GM18868 (cell line): ENCODE data around the gene NOVA1.
A peak's percentile ranks its signal among the peaks of the same experiment; 100 is the strongest.

Source experiments
- ATAC-seq: cut with Tn5 transposase; IDR thresholded peaks from one replicate; pipeline ENCODE4 v1.9.1; 2021; ENCODE audit warnings: mild to moderate bottlenecking, moderate library complexity; ENCODE audit not compliant: unreplicated experiment

NOVA1 gene

DNA sequence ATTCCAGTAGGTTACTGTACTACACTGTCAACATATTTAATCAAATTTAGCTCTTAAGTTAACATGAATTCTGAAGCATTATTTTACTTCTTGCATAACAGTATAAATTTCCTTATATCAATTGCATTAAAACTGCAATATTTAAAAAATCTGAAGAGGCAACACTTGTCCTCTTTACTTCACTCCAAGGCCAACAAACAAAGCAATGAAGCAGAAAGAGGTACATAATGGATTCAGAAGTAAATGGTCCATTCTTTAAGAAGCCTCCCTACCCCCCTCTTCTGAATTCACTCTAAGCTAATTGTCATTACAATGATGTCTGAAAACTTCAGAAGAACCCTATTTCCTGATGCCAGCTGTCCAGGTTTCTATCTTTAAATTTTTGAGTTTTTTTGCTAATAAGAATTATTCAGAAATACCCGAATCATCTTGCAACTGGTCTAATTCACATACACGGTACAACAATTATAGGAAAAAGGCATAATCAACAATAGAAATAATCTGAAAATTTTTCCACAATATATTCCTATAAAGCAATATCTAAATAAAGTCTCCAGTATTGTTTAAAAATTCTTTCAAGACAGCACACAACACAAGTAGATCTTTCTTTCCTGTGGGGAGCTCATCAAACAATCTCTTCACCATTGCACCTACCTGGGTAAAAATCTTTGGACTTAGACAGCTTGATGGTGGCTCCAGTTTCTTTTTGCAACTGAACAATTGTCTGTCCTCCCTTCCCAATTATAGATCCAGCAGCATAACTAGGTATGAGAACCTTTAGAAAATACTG, 2.9 kb downstream of the NOVA1 start:
- no peak for ATAC-seq

DNA sequence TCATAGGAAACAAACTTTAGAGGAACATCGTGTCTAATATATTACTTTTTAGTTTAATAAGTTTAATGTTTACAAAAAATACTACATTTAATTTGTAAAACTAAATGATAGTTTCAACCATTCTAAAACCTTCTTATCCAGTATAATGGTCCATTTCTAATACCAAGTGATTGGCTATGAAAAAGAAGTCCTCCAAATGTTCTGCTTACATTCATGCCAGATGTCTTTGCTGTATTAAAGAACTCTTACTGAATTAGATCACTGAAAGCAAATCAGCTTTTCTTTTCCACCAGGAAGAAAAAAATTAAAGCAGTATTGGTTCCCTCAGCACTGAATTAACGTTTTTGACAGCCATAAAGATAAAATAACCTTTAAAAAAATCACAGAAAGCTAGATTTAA, 3.7 kb downstream of the NOVA1 start:
- no peak for ATAC-seq

DNA sequence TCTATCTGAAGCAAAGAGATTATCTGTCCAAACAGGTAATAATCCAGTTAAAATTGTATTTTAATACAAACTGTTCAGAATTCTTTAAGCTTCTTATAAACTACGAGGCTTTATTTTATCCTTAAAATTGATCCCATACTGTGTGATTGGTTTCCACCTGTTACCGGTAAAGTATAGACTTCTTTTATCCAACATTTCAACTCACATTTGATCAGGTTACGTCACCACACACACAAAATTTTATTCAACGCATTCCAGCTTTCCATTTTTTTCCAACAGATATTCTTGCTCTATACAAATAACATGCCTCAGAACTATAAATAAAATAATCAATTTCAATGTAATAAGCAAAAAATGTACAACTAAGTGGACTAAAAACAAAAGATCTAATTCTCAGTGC, 4.5 kb downstream of the NOVA1 start:
- no peak for ATAC-seq

DNA sequence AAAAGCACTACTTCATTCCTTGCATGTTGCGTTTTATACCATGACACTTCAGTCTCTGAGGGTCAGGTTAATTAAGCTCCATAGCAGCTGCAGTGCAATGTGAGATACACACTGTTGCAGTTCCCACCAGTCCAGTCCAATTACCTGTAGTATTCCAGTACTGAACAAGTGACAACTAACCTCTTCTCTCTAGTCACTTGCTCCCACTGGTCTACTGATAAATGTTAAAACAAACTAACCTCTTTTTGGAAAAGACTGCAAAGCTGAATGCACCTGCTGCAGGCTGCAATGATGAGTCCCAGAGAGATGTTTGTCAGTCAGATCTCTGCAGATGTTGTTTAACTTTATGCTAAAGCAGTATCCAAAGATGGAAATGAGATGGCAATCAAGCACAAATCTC, 7.9 kb downstream of the NOVA1 start:
- ATAC-seq = no peak

DNA sequence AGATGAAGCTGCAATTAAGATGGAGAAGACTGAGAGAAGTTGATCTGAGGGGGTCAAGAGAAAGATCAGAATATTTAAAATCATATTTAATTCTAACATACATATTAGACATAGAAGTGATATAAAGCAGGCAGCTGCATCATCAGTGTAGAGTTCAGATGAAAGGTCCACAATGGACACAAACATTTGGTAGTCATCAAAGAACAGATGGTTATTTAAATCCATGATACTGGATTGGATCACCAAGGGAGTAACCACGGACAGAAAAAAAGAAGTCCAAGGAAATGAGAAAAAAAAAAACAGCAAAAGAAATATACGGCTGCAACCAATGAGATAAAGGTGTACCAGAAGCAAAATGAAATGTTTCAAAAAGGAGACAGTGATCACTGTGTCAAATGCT, 20.1 kb downstream of the NOVA1 start:
- ATAC-seq = no peak

DNA sequence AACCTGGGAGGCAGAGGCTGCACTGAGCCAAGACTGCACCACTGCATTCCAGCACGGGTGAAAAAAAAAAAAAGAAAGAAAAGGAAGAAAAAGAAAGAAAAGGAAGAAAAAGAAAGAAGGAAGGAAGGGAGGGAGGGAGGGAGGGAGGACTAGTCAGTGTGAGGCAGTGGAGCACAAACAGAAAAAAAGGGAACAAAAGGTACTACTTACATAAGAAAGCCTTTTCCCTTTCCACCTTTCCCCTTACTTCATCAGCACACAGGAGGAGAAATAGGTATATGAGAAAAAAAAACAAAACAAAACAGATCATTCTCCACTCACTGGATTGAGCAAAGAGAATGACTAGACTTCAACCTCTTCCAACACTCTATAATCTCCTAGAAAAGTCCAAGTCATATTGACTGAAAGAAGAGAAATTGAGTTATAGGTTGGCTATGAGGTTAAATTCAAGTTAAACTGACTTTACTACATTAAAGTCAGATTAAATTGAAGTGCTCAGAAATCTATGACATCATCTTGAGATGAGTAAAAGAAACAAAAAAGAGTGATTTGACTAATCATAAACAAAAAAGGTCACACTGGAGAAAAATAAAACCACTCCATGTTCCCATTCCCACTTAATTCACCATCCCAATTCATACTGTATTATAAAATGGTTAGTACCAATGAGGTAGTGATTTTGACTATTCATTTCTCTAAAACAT, 43.6 kb downstream of the NOVA1 start:
- ATAC-seq = no peak

DNA sequence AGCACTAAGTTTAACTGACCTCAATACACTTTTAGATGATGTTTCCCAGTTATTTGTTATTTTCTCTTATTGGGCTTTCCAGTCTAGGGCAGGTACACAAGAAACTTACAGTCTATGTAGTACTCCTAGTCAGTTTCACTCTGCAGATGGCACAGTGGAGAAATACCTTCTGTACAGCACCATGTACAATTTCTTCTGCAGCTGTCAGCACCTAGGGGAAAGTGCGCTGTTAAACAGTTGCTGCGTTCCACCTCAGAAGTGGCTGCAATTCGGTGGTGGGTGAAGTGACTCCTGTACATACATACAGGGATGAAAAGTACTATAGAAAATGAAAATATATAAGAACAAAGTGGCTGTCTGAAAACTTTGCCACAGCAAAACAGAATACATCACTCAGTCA, 48.3 kb downstream of the NOVA1 start:
- no peak for ATAC-seq

DNA sequence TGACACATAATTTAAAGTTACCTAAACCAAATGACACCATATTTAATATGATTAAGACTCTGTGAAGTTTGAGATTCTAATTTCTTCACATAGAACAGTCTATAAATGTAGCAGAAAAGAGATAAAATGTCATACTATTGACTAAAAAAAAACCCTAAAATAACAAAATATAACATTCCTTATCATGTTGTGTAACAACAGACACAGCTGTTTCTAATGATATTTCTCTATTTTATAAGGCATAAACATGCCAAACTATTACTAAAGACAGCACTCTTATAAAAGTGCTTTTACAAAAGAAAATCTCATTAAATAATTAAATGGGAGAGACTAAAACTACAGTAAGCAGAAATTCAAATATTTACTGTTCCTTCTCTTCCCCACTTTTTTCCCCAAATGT, 49.4 kb downstream of the NOVA1 start:
- ATAC-seq = no peak

DNA sequence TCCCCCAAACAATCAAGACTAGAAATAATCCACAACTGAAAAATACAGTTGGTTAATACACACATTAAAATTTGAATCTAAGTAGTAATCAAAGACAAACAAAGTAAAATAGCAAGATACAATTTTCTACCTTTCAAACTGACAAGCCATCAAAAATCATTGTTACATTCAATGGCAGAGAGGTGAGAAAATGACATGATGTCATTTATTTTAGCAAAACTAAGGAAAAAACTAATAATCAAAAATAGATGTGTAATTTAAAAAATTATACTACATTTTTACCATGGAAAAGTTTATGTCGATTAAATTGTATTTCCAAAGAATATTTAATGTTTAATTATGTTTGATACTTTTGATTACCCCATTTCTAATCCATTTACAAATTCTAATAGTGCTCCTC, 59.7 kb downstream of the NOVA1 start:
- no peak for ATAC-seq

DNA sequence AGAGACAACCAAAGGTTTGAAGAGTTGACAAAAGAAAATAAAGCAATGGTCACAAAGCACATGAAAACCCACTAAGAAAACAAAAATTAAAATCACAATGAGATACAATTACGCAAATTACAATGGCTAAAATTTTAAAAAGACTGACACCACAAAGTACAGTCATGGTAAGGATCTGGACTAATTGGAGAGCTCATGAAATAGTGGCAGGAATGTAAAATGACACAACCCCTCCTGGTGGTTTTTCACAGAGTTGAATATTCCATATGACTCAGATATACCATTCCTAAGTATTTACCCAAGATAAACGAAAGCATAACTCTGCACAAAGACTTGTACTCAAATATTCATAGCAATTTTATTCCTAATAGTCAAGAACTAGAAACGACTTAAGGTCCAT, 65.9 kb downstream of the NOVA1 start:
- no peak for ATAC-seq

DNA sequence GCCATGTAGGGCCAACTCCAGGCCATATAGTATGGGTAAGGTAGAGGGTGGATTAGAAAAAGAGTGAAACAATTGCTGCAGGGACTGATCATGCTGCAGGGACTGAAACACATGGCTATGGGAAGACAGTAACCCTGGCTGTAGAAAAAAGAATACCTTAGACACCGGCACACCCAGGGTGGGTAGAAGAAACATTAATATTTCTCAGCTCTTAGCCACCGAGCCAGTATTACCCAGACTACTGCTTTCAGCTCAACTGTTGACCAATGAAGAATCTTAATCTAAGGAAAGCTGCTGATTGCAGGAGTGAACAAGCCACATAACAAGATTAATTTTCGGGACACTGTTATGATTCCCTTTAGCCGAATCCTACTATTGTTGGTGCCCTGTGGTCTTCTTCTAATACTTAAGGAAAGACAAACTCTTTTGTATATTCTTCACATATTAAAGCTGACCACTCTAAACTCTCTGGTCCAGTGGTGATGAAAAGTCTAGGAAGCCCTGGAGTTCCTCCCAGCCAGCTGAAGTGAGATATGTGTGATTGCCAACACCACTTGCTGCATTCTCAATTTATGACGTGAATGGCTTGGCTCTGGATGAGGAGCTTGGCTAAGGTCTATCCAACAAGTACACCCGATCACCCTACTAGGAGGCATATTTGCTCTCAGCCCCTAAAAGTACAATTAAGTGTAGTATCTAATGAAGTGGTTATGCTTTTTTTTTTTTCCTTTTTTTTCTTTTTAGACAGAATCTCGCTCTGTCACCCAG, 69.2 kb downstream of the NOVA1 start:
- ATAC-seq = no peak

DNA sequence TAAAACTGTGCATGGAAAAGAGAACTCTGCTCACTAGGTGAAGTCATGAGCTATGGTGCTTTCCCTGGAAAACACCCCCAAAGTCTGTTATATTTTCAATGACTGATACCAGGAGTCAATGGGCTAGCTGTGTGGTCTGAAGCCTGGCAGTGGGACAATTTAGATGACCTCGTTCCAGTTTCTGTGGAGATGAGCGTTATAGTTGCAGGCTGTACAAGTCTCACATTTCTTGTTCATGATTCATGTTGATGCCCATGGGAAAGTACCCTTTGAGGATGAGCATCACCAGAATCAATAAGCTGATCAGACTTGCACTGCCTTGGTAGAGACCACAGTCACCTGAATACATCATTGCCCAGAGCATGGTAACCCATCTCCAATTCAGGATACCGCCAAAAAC, 70.7 kb downstream of the NOVA1 start:
- ATAC-seq = peak; percentile 74

DNA sequence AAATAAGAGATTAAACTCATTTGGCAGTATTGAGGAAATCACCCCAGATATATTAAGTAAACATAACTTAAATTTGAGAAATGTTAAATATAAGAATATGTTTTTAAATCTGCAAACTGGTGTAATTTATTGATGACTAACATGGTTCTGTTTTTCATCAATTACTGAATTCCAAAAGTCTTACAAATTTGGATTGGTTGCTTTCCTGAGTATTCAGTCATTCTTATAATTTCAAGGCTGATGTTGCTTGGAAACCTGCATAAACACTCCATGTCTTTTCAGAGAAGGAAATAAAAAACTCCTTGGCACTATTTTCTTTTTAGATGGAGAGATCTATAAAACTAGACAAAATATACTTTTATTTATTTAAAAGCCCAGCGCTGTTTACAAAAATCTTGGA, 71.7 kb downstream of the NOVA1 start:
- ATAC-seq = no peak

DNA sequence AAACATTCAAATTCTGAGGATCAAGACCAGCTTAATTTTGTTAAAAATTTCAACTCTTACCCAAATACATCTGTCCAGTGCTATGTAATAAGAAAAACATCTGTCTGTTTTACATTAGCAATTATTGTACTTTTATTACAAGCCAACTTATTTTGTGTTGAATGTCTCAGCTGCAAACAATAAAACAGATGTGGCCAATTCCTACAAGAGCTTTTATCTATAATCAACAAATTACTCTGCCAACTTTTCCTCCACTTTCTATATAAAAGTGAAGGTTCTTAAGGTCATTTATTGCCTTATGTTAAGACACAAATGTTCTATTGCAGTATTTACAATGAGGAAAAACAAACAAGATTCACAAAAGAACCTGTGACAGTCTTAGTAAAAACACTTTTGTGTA, 72.7 kb downstream of the NOVA1 start:
- ATAC-seq = no peak

DNA sequence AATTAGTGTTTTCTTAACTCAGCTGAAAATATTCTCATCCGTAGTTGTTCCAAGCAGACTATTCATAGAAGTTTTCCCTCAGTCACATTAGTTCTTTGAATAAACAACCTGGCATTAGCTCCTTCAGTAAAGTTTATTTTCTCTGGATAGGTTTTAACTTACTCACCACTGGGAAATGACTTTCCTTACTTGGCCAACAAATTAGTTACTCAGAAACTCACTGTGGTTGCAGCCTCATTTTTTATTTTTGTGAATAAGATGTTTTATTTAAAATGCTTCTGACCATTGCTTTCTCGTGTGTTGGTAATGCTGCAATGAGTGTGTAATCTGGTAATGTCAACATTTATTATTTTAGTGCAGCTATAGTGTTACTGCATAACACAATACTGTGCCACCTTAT, 74.9 kb downstream of the NOVA1 start:
- no peak for ATAC-seq

DNA sequence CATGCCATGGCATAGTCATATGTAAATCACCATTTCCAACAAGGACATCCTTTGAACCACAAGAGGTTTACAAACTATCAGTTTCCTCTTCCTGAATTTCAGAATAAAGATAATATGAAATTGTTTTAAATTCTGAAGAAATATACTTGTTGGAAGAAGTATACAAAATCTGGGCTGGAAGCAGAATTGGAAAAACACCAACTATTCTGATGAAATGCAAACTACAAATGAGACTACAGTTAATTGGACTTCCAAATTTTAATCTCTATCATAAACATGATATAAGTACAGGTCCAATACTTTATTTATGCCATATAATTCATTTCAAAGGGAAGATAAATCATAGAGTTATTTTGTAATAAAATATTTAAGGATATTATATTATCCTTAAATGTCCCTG, 80.1 kb downstream of the NOVA1 start:
- ATAC-seq = no peak

DNA sequence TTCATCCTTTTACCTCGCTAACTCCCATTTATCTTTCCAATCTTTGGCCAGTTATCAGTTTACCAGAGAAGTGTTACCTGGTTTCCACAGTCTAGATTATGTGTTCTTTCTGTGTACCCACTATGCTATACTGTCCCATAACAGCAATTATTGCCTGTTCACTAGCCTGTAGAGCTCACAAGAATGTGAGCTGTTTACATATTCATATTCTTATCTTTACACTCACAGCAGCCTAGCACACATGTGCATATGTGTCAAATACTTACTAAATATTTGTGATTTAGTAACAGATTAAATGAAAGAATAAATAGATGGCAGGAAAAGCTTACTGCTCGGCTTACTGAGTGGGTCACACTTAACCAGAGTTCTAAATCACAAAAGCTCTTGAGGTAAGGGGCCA, 97.8 kb downstream of the NOVA1 start:
- ATAC-seq = no peak

DNA sequence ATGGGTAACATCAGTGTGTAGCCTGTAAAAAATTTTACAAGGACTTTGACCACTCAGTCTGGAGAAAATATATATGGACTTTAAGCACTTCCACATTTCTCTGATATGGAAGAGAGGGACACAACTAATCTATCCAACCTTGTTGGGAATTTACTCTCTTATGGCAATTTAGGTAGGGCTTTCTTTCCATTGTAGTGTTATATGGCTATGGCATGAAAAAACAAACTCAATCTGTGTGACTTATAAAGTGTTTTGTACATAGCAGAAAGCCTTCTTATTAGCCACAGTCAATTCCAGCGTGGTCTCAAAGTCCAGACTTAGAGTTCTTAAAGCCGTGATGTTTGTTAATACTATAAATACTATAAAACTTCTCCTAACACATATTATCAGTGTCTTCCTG, 98.3 kb downstream of the NOVA1 start:
- no peak for ATAC-seq

DNA sequence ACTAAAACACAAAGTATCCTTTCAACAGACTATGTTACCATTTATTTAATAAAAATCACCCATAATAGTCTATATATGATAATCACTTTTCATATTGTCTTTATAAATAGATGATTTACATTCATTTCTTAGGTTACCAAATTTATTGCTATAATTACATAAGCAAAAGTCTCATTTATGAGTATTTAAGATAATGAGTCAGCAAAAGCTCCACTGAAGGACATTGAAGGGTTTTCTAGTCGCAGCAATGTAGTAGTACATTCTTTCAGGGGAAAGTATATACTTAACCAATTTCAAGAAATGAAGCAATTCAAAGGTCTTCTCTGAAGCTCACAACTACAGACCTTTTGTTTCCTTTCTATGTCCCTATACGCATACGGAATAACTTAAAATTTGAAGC, 110.9 kb downstream of the NOVA1 start:
- no peak for ATAC-seq

DNA sequence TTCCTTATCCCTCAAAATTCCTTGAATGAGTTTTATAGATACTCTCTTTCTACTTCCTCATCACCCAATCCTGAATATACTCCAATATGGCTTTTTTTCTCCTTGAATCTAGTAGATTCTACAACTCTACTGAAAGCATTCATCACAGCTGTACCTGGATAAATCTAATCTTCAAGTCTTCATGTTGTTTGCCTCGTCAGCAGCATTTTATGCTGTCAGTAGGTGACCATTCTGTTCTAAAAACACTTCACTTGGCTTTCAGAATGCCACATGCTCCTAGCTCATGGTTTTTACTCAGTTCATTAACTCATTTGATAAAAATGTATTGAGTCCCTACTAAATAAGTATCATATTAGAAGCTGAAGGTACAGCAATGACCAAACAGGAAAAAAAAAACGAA, 113.3 kb downstream of the NOVA1 start:
- ATAC-seq = no peak

DNA sequence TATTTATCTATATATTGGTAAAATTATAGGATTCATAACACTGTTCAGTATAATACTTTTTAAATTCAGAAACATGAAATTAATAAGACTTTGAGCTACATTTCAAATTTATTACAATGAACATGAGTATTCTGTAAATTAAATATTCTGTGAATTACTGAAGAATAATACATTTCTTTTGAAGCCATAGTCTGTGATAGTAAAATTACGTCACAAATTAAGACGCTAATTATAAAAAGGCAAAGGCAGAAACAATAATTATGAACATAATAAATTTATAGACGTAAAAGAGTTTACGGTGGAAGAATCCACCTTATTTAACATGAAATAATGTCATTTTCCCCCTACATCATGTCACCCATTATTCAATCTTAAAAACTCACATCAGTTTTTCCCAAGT, 118.9 kb downstream of the NOVA1 start:
- ATAC-seq = no peak

DNA sequence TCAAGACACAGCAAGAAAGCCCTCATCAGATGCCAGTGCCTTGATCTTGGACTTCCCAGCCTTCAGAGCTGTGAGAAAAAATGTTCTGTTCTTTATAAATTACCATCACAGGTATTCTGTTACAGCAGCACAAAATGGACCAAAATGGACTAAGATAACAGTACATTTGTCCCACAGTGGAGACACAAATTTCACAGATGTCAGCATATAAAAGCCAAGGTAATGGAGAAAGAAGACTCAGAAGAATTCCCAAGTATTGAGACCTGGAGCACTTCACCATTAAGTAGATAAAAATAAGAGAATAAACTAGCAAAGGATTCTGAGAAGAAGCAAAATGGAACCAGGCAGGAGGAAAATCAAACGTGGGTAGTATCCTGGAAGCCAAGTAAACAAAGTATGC, 131.0 kb downstream of the NOVA1 start:
- ATAC-seq = no peak
